NCI-H2227 (cell line): ENCODE results near the gene PCID2.
"Not testable (repeated sequence)": the region's sequence is repeated elsewhere in the genome, so short reads cannot be mapped to it uniquely, and the experiment has no call there.

Source experiments
- DNase-seq: peaks from one replicate; lab custom pipeline; 2025; ENCODE audit not compliant: unreplicated experiment; lab: John Stamatoyannopoulos, UW

The PCID2 gene

DNA sequence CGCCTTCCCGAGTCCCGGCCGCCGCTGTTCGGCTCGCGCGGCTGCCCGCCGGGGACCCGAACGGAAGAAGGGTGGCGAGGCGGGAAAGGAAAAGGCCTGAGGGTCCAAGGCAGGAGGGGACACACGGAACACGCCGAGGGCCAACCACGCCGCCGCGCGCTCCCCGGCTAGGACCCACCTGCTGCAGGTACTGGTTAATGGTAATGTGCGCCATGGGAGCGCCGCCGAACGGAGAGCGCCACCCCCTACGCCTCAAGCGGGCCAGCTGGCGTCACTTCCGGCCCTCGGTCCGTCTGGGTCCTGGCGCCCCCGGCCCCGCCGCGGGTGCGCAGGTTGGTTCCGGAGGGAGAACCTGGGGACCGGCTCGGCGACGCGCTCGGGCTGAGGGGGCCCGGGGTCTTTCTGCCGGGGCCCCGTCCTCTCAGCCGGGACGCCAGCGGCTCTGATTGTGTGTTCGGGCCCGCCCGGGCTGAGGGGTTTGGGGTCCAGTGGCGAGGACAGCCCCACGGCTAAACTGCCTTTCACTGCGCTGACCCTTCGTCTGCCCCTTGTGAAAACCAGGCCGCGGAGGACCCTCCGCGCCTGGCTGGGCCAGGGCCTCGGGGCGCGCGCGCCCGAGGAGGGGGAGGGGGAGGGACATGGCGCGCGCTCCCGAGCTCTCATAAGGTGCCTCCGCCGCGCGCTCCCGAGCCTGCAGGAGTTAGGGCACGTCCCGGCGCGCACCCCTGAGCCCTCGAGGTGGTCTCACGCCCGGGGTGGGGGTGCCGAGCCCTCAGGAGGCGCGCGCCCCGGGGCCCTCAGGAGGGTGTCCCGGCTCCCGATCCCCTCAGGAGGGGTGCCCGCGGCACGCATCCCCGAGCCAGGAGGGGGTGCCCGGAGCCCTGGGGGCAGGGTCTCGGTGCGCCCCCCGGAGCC is at the start of gene PCID2:
Gene PCID2, minus strand, starts transcription at position 249 of the 915 bp plus-strand sequence. Its CDS starts 35 bp downstream, at position 214.
- peak; percentile 93 for DNase-seq

DNA sequence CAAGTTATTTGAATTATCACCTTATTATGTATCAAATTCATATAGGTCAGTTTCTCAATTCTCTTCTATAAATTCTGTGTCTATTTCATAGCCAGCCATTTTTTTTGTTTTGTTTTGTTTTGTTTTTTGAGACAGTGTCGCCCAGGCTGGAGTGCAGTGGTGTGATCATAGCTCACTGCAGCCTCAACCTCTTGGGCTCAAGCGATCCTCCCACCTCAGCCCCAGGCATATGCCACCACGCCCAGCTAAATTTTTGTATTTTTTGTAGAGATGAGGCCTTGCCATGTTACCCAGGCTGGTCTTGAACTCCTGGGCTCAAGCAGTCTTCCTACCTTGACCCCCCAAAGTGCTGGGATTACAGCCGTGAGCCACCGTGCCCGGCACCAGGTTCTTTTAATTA is 49.4 kb upstream of the PCID2 start:
- DNase-seq, result not testable (repeated sequence)

DNA sequence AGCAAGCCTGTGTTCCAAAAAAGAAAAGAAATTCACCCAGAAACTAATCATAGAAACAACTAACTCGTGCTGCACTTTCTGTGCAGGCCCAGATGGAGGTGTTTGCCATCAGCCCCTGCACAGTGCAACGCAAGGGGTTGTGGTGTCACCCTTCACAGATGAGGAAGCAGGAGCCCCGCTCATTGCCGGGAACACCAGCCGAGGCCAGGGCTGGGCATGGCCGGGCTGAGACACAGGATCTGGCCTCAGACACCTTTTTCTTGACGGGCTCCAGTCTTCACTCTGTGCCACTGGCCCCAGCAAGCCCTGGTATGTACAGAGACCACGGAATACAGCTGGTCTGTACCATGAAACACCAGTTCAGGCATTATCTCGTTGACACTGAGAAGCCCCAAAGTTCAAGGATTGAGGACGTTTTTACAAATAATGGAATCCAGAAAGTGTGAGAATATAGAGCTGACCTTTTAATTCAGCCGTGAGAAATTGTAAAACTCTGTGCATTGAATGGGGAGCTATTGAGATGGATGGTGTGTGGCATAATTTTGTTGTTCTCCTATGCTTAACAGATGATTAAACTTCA is 44.1 kb upstream of the PCID2 start:
- DNase-seq, result no peak

DNA sequence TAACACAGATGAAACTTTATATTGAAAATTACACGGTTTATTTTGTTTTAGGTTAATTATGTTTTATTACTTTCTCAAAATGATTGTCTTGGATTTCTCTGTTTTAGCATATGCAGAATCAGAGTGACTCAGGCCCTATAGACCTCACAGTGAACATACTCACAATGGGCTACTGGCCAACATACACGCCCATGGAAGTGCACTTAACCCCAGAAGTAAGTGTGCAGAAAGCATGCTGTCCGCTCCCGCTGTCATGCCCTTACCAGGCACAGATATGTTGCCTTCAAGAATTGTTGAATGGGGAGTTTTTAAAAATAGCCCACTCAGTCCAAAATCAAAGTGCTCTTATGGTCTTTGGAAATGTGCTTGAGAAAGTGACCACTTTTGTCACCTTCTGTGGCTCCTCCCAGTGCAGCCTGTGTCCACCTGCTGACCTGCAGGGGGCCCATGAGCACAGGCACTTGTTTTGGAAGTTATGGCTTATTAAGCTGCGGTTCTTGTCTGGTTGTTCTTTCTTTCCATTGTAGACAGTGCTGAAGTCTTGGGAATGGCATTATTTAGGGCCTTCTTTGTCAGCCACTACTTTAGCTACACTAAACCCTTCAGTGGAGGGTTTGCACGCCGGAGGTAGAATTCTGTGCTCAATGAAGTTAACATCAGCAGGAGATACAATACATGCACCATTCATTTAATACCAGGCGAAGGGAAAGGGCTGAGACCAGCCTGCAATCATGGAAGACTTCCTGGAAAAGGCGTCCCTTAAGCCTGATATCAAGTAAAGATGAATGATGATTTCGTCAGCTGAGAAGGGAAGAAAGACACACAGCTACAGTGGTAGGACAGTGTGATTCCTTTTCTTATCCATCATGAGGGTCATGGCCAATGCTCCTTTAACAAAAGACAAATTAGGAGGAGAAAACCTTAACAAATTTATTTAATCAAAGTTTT is 37.7 kb upstream of the PCID2 start:
- DNase-seq, result no peak

DNA sequence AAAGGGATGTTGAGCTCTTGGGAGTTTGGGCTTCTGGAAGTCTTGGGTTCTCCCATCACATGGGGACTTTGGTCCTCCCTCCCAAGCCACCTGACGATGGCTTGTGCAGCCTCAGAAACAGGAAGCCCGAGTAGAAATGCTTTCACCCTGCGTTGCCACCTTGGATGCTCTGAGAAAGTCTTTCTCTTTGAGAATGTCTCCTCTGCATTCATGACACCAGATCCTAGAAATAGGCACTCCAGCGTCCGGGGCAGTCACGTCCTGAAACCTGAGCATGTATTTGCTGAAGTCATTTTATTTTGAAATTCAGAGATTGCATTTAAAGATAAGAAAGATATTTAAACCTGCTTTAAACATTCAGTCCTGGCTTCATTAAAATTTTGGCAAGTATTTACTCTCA is 35.4 kb upstream of the PCID2 start:
- DNase-seq, result no peak

DNA sequence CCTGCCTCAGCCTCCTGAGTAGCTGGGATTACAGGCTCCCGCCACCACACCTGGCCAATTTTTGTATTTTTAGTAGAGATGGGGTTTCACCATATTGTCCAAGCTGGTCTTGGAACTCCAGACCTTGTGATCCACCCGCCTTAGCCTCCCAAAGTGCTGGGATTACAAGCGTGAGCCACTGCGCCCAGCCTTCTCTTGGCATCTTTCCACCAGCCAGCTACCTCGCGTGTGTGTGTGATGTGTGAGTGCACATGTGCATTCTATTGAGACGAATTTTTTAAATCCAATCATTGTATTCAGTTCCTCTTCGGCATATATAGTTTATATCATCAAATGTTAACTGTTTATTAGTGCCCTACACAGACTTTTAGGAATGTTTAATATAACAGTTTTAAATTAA is 33.2 kb upstream of the PCID2 start:
- not testable (repeated sequence) for DNase-seq

DNA sequence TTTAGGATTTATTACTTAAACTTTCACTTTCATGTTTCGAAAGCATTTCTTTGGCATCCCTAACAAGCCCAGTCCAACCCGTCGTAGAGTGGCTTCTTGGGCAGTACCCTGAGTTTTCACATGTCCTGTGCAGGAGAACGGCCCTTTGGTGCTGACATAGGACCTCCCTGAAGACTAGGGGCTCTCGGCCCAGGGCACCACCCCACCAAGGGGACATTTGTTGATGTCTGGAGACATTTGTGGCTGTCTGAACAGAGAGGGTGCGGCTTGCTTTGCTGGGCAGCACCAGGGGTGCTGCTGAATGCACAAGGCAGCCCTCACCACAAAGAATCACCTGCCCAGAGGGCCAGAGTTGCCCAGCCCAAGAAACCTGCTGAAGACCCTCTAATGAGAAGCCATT is 31.5 kb upstream of the PCID2 start:
- DNase-seq, result no peak

DNA sequence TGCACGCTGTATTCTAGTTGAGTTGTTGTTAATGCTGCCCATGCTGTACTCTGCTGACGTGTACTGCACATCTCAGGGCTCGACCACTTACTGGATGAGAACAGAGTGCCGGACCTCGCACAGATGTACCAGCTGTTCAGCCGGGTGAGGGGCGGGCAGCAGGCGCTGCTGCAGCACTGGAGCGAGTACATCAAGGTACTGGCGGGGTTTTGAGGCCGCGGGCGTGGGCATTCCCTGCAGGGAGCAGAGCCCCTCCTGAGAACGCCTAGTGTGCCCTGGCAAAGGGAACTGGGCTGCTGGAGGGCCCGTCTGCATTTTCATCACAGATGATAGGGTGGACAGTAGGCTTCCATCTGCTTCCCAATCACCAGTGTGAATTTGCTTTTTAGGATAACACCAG is 30.9 kb upstream of the PCID2 start:
- no peak for DNase-seq

DNA sequence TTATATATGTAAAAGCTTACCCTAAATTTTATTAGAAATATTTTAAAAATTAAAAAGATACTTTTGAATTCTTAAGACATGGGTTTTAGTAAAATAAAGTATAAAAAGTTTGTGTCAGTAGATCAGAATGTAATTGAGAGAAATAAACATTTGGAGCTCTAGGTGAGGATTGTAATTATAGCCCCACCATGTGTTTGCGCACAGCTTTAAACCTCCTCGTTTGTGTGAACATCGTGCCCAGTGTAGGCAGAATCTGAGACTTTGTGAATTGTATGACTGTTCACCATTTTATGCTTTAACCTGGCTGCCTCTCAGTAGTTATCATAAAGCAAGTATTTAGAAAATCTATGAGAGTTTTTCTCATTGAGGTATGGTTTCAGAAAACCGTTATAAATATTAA is 30.1 kb upstream of the PCID2 start:
- DNase-seq, result no peak

DNA sequence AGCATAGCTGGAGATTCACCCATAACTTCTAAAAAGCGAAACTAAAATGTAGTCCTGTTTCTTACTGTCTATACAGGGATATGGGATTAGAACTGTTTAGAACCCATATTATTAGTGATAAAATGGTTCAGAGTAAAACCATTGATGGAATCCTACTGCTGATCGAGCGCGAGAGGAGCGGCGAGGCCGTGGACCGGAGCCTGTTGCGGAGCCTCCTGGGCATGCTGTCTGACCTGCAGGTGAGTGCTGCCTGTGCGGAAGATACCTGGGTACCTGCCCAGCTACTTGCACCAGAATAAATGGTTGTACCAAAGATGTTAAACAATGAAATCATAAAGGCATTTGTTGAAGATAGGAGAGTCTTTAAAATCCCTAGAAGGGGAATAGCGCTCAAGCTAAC is 24.6 kb upstream of the PCID2 start:
- DNase-seq, result no peak

DNA sequence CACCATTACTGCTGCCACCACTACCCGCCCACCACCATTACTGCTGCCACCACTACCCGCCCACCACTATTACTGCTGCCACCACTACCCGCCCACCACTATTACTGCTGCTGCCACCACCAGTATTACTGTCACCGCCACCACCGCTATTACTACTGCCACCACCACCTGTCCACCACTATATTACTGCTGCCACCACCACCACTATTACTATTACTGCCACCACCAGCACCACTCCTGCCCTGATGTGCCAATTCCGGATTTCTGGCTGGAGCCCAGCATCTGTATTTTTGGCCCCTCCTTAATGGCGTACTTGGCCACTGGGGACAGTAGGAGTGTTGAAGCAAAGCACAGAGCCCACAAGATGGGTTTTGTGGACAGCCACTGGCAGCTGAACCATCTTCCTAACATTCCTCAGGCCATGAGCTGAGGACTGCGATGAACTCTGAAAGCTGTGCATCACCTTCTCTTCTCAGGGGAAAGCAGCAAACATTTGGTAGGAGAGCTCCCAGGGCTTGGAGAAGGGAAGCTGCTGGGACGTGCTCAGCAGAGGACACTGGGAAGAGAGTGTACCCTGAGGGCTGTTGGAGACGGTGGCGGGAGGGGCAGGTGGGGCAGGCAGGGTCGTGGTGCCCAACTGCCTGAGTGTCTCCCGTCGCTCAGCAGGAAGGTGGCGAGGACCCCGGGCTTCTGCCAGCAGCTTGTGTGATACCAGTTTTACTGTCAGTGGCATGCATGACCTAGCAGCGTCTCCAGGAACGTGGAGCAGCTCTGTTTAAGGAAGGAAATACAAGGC is 23.9 kb upstream of the PCID2 start:
- DNase-seq, result no peak

DNA sequence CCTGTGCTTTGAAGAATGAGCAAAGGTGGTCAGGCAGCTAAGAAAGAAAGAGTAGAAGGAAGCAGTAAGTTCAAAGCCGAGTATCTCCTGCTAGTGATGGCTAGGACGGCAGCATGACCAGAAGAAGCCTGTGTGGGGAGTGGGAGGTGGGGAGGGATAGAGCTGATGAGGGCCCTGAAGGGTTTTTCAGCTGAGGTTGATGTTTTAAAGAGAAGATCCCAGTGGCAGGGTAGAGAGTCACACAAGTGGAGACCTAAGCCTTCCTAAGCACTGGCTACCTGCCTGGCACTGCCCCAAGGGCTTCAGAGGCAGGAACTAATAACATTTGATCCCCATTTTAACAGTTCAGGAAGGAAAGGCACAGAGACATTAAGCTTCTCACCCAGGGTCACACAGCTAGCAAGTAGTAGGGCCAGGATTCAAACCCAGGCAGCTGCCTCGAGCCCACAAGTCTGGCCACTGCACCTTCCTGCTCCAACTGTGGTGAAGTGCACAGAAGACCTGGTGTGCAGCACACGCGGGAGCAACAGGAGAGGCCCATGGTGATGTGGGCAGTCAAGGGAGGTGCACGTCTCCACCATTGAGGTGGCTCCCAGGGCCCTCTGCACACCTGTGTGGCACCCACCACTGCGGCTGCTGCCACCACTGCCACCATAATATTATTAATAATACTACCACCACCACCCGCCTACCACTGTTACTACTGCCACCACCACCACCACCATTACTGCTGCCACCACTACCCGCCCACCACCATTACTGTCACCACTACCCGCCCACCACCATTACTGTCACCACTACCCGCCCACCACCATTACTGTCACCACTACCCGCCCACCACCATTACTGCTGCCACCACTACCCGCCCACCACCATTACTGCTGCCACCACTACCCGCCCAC is 23.1 kb upstream of the PCID2 start:
- DNase-seq, result no peak

DNA sequence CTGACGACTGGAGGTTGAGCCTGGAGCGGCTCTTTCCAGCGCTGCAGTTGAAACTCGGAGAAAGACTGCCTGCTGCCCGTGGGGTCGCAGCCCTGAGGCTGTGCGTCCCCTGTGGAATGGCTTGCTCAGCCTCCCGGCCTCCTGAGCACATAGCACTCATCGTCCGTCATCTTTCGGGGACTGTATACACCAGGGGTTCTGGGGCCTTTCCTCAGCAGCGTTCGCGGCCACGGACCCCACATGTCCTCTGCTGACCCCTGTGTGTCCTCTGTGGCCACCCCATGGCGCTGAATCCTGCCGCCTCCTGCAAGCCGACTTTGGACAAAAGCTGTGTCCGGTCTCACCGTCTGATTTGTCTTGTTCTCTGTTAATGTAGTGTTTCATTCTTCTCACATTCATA is 21.3 kb upstream of the PCID2 start:
- DNase-seq, result no peak

DNA sequence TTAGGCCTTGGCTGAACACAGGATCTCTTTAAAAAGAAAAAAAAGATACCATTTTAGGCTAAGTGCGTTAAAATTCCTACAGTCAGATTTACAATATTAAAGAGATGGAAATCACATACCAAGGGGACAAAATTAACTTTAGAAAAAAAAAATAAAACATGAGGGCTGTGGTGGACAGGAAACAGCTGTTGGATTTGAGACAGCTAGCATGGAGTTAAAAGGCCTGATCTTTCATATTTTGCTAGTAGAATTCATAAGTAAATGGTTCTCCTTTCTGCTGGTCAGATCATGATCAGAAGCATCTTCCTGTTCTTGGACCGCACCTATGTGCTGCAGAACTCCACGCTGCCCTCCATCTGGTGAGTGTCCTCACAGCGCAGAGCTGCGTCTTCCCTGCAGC is 20.7 kb upstream of the PCID2 start:
- DNase-seq, result no peak

DNA sequence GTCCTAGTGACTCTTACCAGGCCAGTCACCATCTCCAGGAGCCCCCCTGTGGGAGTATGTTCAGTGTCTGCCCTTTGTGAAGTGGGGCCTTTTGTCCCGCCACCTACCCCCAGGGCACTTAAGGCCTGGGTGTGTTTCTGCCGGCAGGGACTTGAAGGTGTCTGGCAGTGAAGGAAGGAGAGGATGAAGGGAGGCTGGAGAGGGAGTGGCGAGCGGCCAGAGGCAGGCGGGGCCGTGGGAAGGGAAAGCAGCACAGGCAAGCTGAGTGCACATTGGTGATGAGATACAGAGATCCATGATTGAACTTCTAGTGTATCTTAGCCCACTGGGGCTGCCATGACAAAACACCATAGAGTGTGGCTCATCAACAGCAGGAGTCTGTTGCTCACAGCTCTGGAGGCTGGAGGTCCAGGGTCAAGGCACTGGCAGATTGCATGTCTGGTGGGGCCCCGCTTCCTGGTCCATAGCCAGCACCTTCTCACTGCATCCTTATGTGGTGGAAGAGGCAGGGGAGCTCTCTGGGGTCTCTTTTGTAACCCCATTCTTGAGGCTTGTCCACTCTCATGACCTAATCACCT is 18.5 kb upstream of the PCID2 start:
- DNase-seq, result no peak

DNA sequence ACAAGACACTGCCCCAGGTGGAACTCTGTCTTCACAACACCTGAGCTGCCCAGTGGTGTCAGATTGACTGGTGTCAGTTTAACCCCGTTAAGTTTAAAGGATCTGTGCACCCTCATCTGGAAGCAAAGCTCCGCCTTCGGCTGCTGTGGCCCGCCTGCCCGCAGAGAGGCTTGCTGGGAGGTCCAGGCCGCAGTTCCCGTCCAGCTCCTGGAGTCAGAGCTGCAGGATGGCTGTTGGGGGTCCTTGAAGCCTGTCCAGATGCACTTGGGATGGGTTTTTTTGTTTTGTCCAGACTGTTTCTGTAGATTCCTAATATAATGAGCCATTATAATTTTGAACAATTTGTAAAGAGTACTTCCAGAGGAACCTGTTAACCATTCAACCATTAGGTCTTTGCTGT is 17.0 kb upstream of the PCID2 start:
- no peak for DNase-seq

DNA sequence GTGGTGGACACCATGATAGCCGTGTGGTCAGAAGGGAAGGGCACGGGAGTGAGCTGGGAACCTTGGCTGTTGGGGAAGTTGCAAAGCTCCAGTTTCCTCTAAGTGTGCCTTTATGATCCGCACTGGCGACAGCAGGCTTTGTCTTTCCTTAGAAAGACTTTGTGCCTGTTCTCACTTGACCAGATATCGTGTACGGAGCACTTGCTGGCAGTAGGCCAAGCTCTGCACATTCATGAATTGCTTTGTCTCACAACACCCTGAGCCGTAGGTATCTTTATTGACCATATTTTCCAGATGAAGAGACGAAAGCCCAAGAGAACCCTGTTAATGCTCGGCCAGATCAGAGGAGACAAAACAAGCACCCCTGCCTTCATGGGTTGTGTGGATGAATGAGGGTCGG is 16.0 kb upstream of the PCID2 start:
- no peak for DNase-seq

DNA sequence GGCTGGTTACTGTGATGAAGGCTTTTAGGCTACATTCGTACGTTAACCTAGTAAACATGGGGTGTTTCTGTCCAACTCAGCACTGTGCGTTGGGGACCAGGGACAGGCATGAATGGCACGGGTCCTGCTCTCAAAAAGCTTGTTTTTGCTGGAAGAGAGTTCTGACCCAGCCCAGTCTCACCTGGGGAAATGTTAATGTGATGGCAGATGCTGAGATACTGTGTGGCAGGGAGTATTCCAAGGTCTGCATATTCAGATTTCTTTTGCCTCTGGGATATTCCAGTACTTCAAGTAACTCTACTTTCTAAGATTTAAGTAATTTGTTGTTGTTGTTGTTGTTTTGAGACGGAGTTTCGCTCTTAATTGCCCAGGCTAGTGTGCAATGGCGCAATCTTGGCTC is 14.6 kb upstream of the PCID2 start:
- DNase-seq, result no peak

DNA sequence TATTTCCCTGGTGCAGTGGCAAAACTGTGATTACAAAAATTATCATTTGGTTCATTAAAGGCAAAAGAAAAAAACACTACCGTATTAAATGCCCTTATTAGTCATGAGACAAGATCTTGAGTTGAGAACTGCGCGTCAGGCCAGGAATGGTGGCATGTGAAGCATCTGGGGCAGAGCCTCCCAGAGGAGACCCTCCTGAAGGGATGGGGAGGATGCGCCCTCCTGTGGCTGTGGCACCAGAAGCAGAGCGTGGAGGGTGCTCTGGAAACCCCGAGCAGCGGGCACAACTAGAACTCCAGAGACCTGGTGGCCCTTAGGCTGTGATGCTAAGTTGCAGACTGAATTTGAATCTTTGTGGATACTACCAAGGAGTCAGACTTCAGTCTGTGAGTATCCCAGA is 12.4 kb upstream of the PCID2 start:
- DNase-seq, result no peak
